WI38 (cell line): ENCODE data around the gene PRDM7.
"Not testable (repeated sequence)": the region's sequence is repeated elsewhere in the genome, so short reads cannot be mapped to it uniquely, and the experiment has no call there.

Source experiments
- H3K4me3 ChIP-seq: 2 replicates; pipeline ENCODE4 v1.5.1; 2011; ENCODE audit warnings: low read depth, mild to moderate bottlenecking, control low read depth, low read length
- CTCF ChIP-seq: IDR thresholded peaks from 2 replicates; pipeline ENCODE4 v1.5.1; 2012; ENCODE audit warnings: low read depth, mild to moderate bottlenecking, control low read depth, low read length

PRDM7 gene

GRCh38 chr16:90010676-90011507 lies 66.2 kb downstream of the PRDM7 start:
- TF ChIP-seq CTCF: no peak
- H3K4me3 ChIP-seq: no peak overlapping the region

GRCh38 chr16:90009172-90009899 lies 67.8 kb downstream of the PRDM7 start:
- no peak overlapping the region for H3K4me3 ChIP-seq
- no peak for TF ChIP-seq CTCF

- TF ChIP-seq CTCF: no peak
- H3K4me3 ChIP-seq: no peak overlapping the region
Measured at GRCh38 chr16:90008708-90009145, 68.4 kb downstream of the PRDM7 start.

- not testable (repeated sequence) for H3K4me3 ChIP-seq
Measured at GRCh38 chr16:90007635-90008234, 69.4 kb downstream of the PRDM7 start.

GRCh38 chr16:90007015-90007414 lies 70.1 kb downstream of the PRDM7 start:
- H3K4me3 ChIP-seq: no peak overlapping the region
- TF ChIP-seq CTCF: no peak
